Breast epithelium (tissue), 3 donors: ENCODE results near the gene USP53.

ENCODE experiments used
- POLR2A ChIP-seq: fragments of 450-650 bp; IDR thresholded peaks from one replicate; pipeline ENCODE4 v1.6.1; 2016; ENCODE audit warnings: antibody characterized with exemption, mild to moderate bottlenecking, moderate library complexity
- TF ChIP-seq, protein P1 (sequence below), 3 donors: fragments of 450-650 bp; IDR thresholded peaks; one replicate each; pipeline ENCODE4 v1.5.1; 2016 to 2017; ENCODE audit warnings: antibody characterized with exemption in 3 of 3, mild to moderate bottlenecking in 3 of 3, moderate library complexity in 3 of 3

DNA sequence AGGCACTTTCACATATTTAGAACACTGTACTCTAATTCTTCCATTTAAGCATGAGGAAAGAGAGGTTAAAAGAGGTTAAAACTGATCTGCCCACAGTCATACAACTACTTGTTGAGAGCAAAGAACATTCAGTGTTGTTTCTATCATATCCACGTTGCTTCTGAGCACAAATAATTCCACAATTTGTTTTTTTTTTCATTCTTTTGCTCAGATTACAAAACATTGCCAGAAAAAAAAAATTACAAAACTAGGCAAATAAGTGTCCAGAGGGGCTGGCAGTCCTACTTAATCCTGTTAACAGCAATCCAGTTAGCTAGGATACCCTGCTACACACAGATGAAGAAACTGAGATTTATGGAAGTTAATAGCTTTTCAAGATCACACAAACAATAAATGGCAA is 6.3 kb upstream of the USP53 start:
- TF ChIP-seq, protein P1, sequence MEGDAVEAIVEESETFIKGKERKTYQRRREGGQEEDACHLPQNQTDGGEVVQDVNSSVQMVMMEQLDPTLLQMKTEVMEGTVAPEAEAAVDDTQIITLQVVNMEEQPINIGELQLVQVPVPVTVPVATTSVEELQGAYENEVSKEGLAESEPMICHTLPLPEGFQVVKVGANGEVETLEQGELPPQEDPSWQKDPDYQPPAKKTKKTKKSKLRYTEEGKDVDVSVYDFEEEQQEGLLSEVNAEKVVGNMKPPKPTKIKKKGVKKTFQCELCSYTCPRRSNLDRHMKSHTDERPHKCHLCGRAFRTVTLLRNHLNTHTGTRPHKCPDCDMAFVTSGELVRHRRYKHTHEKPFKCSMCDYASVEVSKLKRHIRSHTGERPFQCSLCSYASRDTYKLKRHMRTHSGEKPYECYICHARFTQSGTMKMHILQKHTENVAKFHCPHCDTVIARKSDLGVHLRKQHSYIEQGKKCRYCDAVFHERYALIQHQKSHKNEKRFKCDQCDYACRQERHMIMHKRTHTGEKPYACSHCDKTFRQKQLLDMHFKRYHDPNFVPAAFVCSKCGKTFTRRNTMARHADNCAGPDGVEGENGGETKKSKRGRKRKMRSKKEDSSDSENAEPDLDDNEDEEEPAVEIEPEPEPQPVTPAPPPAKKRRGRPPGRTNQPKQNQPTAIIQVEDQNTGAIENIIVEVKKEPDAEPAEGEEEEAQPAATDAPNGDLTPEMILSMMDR (IDR thresholded peaks at IDR 0.05): no peak
- TF ChIP-seq POLR2A: no peak
